HL-60 (cell line): Measurements from ENCODE around the gene DENND1B.

ENCODE experiments used
- DNase-seq, 2 experiments: peaks; one replicate each; pipeline ENCODE4 v3.0.0-alpha.2; 2010 to 2020; ENCODE audit warnings: low read depth in 1 of 2, low spot score in 1 of 2
- H3K27ac ChIP-seq: fragments of 250-450 bp; sonication (Bioruptor Pico); replicated peaks from 2 replicates; pipeline ENCODE4 v1.5.1; 2020; ENCODE audit warnings: mild to moderate bottlenecking, moderate library complexity
- H3K27me3 ChIP-seq: fragments of 250-450 bp; sonication (Bioruptor Pico); 2 replicates; pipeline ENCODE4 v1.5.1; 2021; ENCODE audit warnings: mild to moderate bottlenecking, moderate library complexity; ENCODE audit not compliant: insufficient read depth, poor library complexity, severe bottlenecking
- H3K4me3 ChIP-seq: replicated peaks from 2 replicates; pipeline ENCODE4 v1.5.1; 2011; ENCODE audit warnings: mild to moderate bottlenecking, control low read depth, low read length; ENCODE audit not compliant: insufficient read depth
- GABPA ChIP-seq: IDR thresholded peaks from 2 replicates; pipeline ENCODE4 v1.6.1; 2012; ENCODE audit warnings: low read depth
- POLR2AphosphoS5 ChIP-seq: IDR thresholded peaks from 2 replicates; pipeline ENCODE4 v1.6.1; 2012; ENCODE audit warnings: low read depth
- SPI1 ChIP-seq: IDR thresholded peaks from 2 replicates; pipeline ENCODE4 v1.6.1; 2012; ENCODE audit warnings: low read depth, mild to moderate bottlenecking, borderline replicate concordance
- TF ChIP-seq, protein P1 (sequence below): IDR thresholded peaks from one replicate; pipeline ENCODE4 v1.5.1; 2011; ENCODE audit warnings: low read length, control low read depth, inconsistent platforms; ENCODE audit not compliant: insufficient read depth
- TF ChIP-seq, protein P2 (sequence below): IDR thresholded peaks from 2 replicates; pipeline ENCODE4 v1.6.1; 2012; ENCODE audit warnings: low read depth; ENCODE audit not compliant: insufficient replicate concordance

The DENND1B gene

DNA sequence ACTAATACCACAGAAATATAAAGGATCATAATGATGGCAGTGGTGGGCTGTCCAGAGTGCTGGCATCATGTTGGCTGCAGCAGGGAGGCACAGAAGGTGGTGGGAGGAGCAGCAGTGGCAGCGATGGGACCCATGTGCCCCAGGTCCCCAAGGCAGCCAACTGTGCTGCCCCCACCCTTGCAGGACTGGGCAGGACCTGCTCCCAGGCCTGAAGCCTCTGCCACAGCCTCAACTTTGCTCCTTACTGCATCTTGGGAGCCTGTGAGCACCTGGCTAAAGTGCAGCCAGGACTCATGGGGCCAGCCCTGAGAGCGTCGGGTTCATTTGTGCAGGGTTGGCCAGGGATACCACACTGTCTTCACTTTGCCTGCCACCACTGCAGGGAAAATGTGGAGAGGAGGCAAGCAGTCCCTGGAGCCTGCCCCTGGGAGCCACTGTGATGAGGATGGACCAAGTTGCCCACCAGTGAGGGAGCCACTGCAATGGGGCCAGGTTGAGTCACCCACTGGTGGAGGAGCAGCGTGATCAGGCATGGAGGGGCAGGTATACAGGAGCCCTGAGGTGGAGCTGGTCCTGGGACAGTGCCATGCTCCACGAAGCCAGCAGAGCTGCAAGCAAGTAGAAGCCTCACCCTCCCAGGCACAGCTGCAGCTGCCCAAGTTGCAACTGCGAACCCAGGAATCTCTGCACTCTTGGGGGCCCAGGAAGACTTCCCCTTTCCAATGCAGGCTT lies 25.3 kb upstream of the DENND1B start:
- H3K27me3 ChIP-seq, result no peaks in the 10 kb centered on the region
- DNase-seq, result no peak
- no peak overlapping the region for H3K27ac ChIP-seq
- no peak for TF ChIP-seq GABPA
- TF ChIP-seq, protein P1, sequence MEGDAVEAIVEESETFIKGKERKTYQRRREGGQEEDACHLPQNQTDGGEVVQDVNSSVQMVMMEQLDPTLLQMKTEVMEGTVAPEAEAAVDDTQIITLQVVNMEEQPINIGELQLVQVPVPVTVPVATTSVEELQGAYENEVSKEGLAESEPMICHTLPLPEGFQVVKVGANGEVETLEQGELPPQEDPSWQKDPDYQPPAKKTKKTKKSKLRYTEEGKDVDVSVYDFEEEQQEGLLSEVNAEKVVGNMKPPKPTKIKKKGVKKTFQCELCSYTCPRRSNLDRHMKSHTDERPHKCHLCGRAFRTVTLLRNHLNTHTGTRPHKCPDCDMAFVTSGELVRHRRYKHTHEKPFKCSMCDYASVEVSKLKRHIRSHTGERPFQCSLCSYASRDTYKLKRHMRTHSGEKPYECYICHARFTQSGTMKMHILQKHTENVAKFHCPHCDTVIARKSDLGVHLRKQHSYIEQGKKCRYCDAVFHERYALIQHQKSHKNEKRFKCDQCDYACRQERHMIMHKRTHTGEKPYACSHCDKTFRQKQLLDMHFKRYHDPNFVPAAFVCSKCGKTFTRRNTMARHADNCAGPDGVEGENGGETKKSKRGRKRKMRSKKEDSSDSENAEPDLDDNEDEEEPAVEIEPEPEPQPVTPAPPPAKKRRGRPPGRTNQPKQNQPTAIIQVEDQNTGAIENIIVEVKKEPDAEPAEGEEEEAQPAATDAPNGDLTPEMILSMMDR, result no peak
- TF ChIP-seq, protein P2, sequence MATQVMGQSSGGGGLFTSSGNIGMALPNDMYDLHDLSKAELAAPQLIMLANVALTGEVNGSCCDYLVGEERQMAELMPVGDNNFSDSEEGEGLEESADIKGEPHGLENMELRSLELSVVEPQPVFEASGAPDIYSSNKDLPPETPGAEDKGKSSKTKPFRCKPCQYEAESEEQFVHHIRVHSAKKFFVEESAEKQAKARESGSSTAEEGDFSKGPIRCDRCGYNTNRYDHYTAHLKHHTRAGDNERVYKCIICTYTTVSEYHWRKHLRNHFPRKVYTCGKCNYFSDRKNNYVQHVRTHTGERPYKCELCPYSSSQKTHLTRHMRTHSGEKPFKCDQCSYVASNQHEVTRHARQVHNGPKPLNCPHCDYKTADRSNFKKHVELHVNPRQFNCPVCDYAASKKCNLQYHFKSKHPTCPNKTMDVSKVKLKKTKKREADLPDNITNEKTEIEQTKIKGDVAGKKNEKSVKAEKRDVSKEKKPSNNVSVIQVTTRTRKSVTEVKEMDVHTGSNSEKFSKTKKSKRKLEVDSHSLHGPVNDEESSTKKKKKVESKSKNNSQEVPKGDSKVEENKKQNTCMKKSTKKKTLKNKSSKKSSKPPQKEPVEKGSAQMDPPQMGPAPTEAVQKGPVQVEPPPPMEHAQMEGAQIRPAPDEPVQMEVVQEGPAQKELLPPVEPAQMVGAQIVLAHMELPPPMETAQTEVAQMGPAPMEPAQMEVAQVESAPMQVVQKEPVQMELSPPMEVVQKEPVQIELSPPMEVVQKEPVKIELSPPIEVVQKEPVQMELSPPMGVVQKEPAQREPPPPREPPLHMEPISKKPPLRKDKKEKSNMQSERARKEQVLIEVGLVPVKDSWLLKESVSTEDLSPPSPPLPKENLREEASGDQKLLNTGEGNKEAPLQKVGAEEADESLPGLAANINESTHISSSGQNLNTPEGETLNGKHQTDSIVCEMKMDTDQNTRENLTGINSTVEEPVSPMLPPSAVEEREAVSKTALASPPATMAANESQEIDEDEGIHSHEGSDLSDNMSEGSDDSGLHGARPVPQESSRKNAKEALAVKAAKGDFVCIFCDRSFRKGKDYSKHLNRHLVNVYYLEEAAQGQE, result no peak
- no peak for TF ChIP-seq POLR2AphosphoS5
- TF ChIP-seq SPI1, result no peak
- H3K4me3 ChIP-seq, result no peak overlapping the region

DNA sequence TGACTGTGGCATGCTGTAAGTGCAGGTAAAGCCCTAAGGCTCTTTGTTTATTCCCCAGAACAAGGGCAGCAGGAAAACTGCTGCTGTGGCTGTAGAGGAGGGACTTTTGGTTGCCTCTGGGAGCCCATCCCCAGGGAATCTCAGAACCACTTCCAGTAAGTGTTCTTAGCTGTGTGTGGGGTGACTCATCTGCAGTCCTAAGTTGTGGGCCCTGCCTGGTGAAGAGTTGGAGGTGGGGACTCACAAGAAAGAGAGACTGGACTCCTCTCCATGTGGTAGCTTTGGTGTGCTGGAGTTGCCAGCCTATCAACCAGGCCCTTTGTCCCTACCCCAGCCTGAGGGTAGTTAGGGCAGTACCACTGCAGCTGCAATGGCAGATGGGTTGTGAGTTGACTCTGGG lies 24.0 kb upstream of the DENND1B start:
- Histone ChIP-seq H3K27ac (no peak overlapping the region), H3K4me3 (no peak overlapping the region)
- DNase-seq, result no peak

DNA sequence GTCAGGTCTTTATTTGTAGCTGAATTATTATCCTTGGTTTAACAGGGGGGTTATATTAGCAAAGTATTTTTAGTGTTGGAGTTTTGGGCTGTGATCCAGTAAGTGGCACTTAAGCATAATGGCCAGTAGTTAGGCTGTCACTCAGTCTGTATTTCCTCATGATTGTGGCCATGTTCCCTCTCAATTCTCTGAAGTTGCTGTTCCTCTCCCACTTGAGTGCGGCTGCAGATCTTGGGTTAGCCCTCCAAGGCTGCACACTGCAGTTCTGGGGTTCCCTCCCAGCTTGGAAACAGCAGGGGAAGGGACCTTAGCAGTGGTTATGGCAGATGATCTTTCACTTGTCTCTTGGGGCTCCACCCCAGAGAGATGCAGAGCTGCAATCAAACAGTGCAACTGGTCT lies 23.2 kb upstream of the DENND1B start:
- no peak for TF ChIP-seq POLR2AphosphoS5
- TF ChIP-seq SPI1, result no peak
- TF ChIP-seq, protein P1, result no peak
- TF ChIP-seq, protein P2, result no peak
- TF ChIP-seq GABPA, result no peak
- no peak for DNase-seq
- no peaks in the 10 kb centered on the region for H3K27me3 ChIP-seq
- no peak overlapping the region for H3K27ac ChIP-seq
- H3K4me3 ChIP-seq, result no peak overlapping the region

More for the DNA sequence above, 24.0 kb upstream of the DENND1B start:
- TF ChIP-seq, protein P1, result no peak
- TF ChIP-seq, protein P2, result no peak
- TF ChIP-seq GABPA (no peak), POLR2AphosphoS5 (no peak), SPI1 (no peak)
- no peaks in the 10 kb centered on the region for H3K27me3 ChIP-seq
